Breast epithelium (tissue), 3 donors: ENCODE data around the gene MRPL55.

Source experiments
- CTCF ChIP-seq, 3 donors: fragments of 450-650 bp; IDR thresholded peaks; one replicate each; pipeline ENCODE4 v1.5.1; 2016 to 2017; ENCODE audit warnings: antibody characterized with exemption in 3 of 3, mild to moderate bottlenecking in 3 of 3, moderate library complexity in 3 of 3
- POLR2A ChIP-seq: fragments of 450-650 bp; IDR thresholded peaks from one replicate; pipeline ENCODE4 v1.6.1; 2016; ENCODE audit warnings: antibody characterized with exemption, mild to moderate bottlenecking, moderate library complexity
- POLR2AphosphoS5 ChIP-seq, 3 donors: sonication (generic); formaldehyde crosslinking; IDR thresholded peaks; one replicate each; pipeline ENCODE4 v1.6.1; 2017; ENCODE audit warnings: antibody characterized with exemption in 3 of 3

DNA sequence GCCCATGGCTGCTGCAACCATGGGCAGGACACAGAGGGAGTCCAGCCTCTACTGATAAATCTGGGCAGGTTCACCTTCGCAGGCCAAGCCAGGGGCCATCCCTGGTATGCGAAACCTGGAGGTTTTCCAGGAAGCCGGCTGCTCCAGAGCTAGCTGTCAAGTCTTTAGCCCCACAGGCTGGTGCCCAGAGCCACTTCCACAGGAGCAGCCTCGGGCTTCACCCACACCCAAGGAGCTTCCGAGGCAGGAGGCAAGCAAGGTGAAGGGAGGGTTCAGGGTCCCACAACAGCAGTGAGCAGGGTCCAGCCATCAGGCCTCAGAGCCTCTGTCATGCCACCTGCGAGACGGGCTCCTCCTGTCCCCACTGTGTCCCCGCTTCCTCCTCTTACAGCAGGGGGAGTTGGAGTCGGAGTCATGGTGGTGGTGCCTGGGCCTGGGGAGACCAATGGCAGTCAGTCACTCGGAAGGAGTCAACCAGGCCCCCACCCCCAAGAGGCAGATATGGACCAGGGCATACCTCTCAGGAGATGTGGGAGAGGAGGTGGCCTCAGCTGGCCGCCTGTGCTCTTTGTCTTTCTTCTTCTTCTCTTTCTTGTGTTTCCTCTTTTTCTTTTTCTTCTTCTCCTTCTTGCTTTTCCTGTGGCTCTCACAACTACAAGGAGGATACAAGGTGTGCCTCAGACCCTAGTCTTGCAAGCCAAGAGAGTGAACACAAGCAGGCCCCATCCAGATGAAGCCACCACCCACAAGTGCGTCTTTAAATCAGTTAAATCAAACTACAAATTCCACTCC is 8.1 kb downstream of the MRPL55 start:
- TF ChIP-seq POLR2A (no peak), CTCF (IDR thresholded peaks at IDR 0.05) (no peak), POLR2AphosphoS5 (IDR thresholded peaks at IDR 0.05) (no peak)
